PC-9 (cell line): Measurements from ENCODE around the gene DNM3. TPM values are rescaled to one million over a fixed set of nuclear protein-coding genes. Genes with fewer than 3 reads are reported as not detected.

Experiments
- BruUV-seq: library from RNA; stranded (reverse); fragments of 400-500 nt; replicated peaks from 2 replicates; lab custom pipeline; 2021; lab: Mats Ljungman, UMichigan
- CTCF ChIA-PET: fragments of 300-600 bp; sonication (Branson Sonifier 250); formaldehyde crosslinking; loops from one replicate; lab custom pipeline; 2022; ENCODE audit warnings: antibody characterized with exemption; lab: Charles Lee
- POLR2A ChIA-PET: fragments of 300-600 bp; sonication (Branson Sonifier 250); formaldehyde crosslinking; loops from one replicate; lab custom pipeline; 2022; ENCODE audit warnings: antibody characterized with exemption; ENCODE audit not compliant: unreplicated experiment; lab: Charles Lee
- DNase-seq, 2 experiments: peaks; one replicate each; pipeline versions ENCODE4 v3.0.0 to v3.0.0-alpha.2; 2015 to 2022; ENCODE audit warnings: mixed read lengths in 1 of 2
- H2AFZ ChIP-seq: fragments of 200-600 bp; sonication (generic); 2 replicates; pipeline ENCODE4 v1.8.1; 2017; ENCODE audit warnings: antibody characterized with exemption
- H3F3A ChIP-seq: fragments of 200-600 bp; sonication (generic); 2 replicates; pipeline ENCODE4 v1.8.1; 2017; ENCODE audit warnings: antibody characterized with exemption, mild to moderate bottlenecking, low read depth; ENCODE audit not compliant: insufficient read depth
- H3K27ac ChIP-seq: fragments of 200-600 bp; sonication (generic); 2 replicates; pipeline ENCODE4 v1.6.1; 2016; ENCODE audit warnings: mixed run types
- H3K27me3 ChIP-seq: fragments of 200-600 bp; sonication (generic); 2 replicates; pipeline ENCODE4 v1.6.1; 2016; ENCODE audit warnings: low read depth, mixed run types; ENCODE audit not compliant: insufficient read depth
- H3K36me3 ChIP-seq: fragments of 200-600 bp; sonication (generic); 2 replicates; pipeline ENCODE4 v1.6.1; 2016; ENCODE audit warnings: low read depth, mixed run types
- H3K4me1 ChIP-seq: fragments of 200-600 bp; sonication (generic); replicated peaks from 2 replicates; pipeline ENCODE4 v1.6.1; 2016; ENCODE audit warnings: mixed run types; ENCODE audit not compliant: insufficient read depth
- H3K4me2 ChIP-seq: fragments of 200-600 bp; sonication (generic); 2 replicates; pipeline ENCODE4 v1.6.1; 2017; ENCODE audit warnings: mixed run types
- H3K4me3 ChIP-seq: fragments of 200-600 bp; sonication (generic); 2 replicates; pipeline ENCODE4 v1.6.1; 2016; ENCODE audit warnings: mixed run types
- H3K79me2 ChIP-seq: fragments of 200-600 bp; sonication (generic); 2 replicates; pipeline ENCODE4 v1.6.1; 2017; ENCODE audit warnings: low read depth, mixed run types
- H3K9me2 ChIP-seq: fragments of 200-600 bp; sonication (generic); 2 replicates; pipeline ENCODE4 v1.8.1; 2017; ENCODE audit warnings: mild to moderate bottlenecking; ENCODE audit not compliant: insufficient read depth
- H3K9me3 ChIP-seq: fragments of 200-600 bp; sonication (generic); 2 replicates; pipeline ENCODE4 v1.8.1; 2016; ENCODE audit warnings: low read depth; ENCODE audit not compliant: insufficient read depth
- H4K20me1 ChIP-seq: fragments of 200-600 bp; sonication (generic); 2 replicates; pipeline ENCODE4 v1.8.1; 2017; ENCODE audit not compliant: insufficient read depth
- CTCF ChIP-seq: fragments of 200-600 bp; sonication (generic); conservative IDR thresholded peaks from 2 replicates; pipeline ENCODE4 v1.6.1; 2017; ENCODE audit warnings: mixed run types, antibody characterized with exemption, mild to moderate bottlenecking, moderate library complexity
- EZH2 ChIP-seq: fragments of 200-600 bp; sonication (generic); IDR thresholded peaks from 2 replicates; pipeline ENCODE4 v1.8.0; 2017; ENCODE audit warnings: antibody characterized with exemption, low read depth
- intact Hi-C: fragments of 100-400 bp; cut with micrococcal nuclease; formaldehyde crosslinking; loops from one replicate; pipeline ENCODE4 v1.10.0; 2022; ENCODE audit not compliant: unreplicated experiment
- total RNA-seq: library from RNA; stranded (reverse); gene quantifications from 2 replicates; pipeline ENCODE4 v1.2.3, GENCODE V29; 2021

DNM3 gene
- total RNA-seq, 1 experiment from 2014 or later: 1.7 TPM

DNA sequence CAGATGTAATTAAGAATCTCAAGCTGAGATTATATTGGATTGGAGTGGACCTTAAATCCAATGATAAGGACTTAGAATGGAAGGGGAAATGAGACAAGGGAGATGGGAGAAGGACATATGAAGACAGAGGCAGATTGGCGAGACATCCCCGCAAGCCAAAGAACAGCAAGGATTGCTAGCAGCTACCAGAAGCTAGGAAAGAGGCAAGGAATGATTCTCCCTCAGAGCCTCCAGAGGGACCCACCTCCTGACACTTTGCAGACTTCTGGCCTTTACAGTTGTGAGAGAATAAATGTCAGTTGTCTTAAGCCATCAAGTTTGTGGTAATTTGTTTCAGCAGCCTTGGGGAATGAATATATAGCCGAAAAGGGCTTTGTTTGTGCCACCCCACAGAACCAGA is 39.1 kb upstream of the DNM3 start:
- intact Hi-C loops: loop anchor here (5.0 kb wide), 3 partner anchors 155 to 920 kb away; no protein-coding TSS in a partner anchor

GRCh38 chr1:171803045-171803444 is 38.3 kb upstream of the DNM3 start:
- Histone ChIP-seq H3K9me3 (no peaks in the 10 kb centered on the region), H3F3A (0 out of 2 replicates have a peak, but pooled peaks cover 9% of the 10 kb centered on the region), H3K79me2 (no peaks in the 10 kb centered on the region), H4K20me1 (no peaks in the 10 kb centered on the region), H3K4me1 (no peaks in the 10 kb centered on the region), H2AFZ (no peak overlapping the region), H3K27ac (no peak overlapping the region), H3K4me3 (no peak overlapping the region), H3K36me3 (no peaks in the 10 kb centered on the region), H3K4me2 (no peak overlapping the region), H3K9me2 (no peaks in the 10 kb centered on the region), H3K27me3 (no peaks in the 10 kb centered on the region)
- BruUV-seq: no TSS peak
- ChIA-PET CTCF (interaction anchor here (1.2 to 4.7 kb wide), 2 partner anchors 65 to 182 kb away, joined by 3 to 50 read pairs; no protein-coding TSS in a partner anchor), POLR2A (interaction anchor here (0.6 kb wide), 1 partner anchor 1820 kb away, joined by 4 read pairs; no protein-coding TSS in a partner anchor)
- DNase-seq: no peak
- TF ChIP-seq CTCF (no peak), EZH2 (no peak)
- intact Hi-C loops: loop anchor here (5.0 kb wide), 3 partner anchors 156 to 919 kb away; no protein-coding TSS in a partner anchor

More for the DNA sequence above, 39.1 kb upstream of the DNM3 start:
- 0 out of 2 replicates have a peak, but pooled peaks cover 9% of the 10 kb centered on the region for H3F3A ChIP-seq
- H3K4me3 ChIP-seq: no peak overlapping the region
- no peak overlapping the region for H3K4me2 ChIP-seq
- no peaks in the 10 kb centered on the region for H4K20me1 ChIP-seq
- no peaks in the 10 kb centered on the region for H3K79me2 ChIP-seq
- H3K9me2 ChIP-seq: no peaks in the 10 kb centered on the region
- ChIA-PET POLR2A (interaction anchor here (0.6 kb wide), 1 partner anchor 1819 kb away, joined by 4 read pairs; no protein-coding TSS in a partner anchor), CTCF (interaction anchor here (0.6 to 4.7 kb wide), 6 partner anchors 40 to 835 kb away, joined by 3 to 50 read pairs (median 4); no protein-coding TSS in a partner anchor)
- no peak for TF ChIP-seq CTCF
- DNase-seq: no peak
- no peaks in the 10 kb centered on the region for H3K27me3 ChIP-seq
- no peak overlapping the region for H3K27ac ChIP-seq
- no peaks in the 10 kb centered on the region for H3K9me3 ChIP-seq
- peaks cover 5% of the 10 kb centered on the region; the same call in 1 of the 2 replicates for H3K36me3 ChIP-seq
- no peaks in the 10 kb centered on the region for H3K4me1 ChIP-seq
- no peak overlapping the region for H2AFZ ChIP-seq
- no TSS peak for BruUV-seq

GRCh38 chr1:171803461-171804022 is 37.8 kb upstream of the DNM3 start:
- H2AFZ ChIP-seq: no peak overlapping the region
- BruUV-seq: no TSS peak
- POLR2A ChIA-PET: no interaction called here

More at GRCh38 chr1:171803461-171804022, 37.8 kb upstream of the DNM3 start:
- Histone ChIP-seq H3K36me3 (no peaks in the 10 kb centered on the region), H3K27me3 (no peaks in the 10 kb centered on the region), H3K79me2 (no peaks in the 10 kb centered on the region), H3F3A (0 out of 2 replicates have a peak, but pooled peaks cover 9% of the 10 kb centered on the region), H3K27ac (no peak overlapping the region), H4K20me1 (no peaks in the 10 kb centered on the region), H3K9me3 (no peaks in the 10 kb centered on the region), H3K4me3 (no peak overlapping the region), H3K9me2 (no peaks in the 10 kb centered on the region), H3K4me1 (no peaks in the 10 kb centered on the region), H3K4me2 (no peak overlapping the region)
- no peak for TF ChIP-seq EZH2
- no peak for TF ChIP-seq CTCF
- no peak for DNase-seq
- intact Hi-C loops: loop anchor here (5.0 kb wide), 3 partner anchors 156 to 919 kb away; no protein-coding TSS in a partner anchor
- CTCF ChIA-PET: no interaction called here
